GM19452 (cell line): ENCODE data around the gene SELENOK.

Source experiments
- ATAC-seq: cut with Tn5 transposase; IDR thresholded peaks from one replicate; pipeline ENCODE4 v1.9.1; 2021; ENCODE audit not compliant: unreplicated experiment

The SELENOK gene

DNA sequence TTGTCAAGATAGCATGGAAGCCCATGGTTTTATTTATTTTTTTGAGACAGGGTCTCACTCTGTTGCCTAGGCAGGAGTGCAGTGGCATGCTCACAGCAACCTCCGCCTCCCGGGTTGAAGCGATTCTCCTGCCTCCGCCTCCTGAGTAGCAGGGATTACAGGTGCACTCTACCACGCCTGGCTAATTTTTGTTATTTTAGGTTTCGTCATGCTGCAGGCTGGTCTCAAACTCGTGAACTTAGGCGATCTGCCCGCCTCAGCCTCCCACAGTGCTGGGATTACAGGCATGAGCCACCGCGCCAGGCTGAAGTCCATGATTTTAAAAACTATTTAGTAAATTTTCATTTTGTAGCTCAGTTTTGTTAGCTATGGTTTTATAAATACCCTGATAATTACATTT is 7.0 kb downstream of the SELENOK start:
- no peak for ATAC-seq

DNA sequence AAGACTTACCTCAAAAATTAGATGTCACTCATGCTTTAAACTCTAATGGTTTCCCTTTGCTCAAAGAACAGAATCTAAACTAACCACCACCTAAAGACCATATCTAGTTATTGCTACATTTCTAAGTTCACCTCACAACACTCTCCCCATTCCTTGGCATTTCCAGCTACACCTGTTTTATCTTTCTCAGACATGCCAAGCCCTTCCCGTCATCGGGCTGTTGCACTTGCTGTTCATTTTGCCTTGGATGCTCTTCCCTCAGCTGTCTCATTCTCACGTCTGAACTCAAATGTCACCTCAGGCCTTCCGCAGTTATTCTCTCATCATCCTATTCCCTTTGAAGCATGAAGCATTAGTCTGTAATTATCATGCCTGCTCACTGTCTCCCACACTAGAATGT is 8.7 kb downstream of the SELENOK start:
- no peak for ATAC-seq

DNA sequence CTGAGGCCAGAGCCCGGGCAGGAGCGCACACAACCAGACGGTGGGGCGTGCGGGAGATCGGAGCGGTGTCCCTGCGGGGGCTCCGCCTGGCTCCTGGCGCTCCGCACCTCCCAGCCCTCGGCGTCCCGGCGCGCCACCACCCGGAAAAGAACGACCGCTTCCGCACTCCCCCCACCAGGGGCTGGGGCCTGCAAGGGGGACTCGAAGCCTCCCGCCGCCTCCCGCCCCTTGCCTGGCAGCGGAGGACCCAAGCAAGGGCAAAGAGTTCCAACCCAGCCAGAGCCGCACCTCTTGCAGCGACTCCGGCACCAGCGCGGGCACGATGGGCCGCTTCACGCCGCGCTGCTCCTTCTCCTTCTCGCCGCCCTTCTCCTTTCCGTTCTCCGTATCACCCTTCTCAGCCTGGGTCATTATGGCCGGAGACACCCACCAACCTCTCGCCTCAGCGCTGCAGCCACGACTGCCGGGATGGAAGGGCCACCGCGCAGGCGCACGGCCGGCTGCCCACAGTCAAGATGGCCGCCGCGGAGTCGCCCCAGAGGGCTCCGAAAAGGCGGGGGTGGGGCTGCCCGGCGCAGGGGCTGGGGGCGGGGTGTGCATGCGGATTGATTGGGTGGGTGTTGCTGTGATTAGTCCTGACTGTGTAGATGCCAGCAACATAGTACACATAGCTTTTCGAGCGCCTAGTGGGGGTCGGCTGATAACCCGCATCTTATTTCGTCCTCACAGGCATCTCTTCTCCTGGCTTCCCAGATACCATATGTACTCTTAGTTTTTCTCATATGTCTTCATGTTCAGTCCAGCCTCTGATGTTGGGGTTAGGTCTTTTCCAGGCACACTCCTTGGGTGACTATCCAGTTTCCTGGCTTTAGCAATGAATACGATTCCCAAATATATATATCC is 9.7 kb downstream of the SELENOK start, which contains the start of gene ACTR8:
TSS of gene ACTR8 (minus strand) at position 462 of the 903 bp plus-strand sequence. CDS start at position 411, 51 bp downstream.
- ATAC-seq: peak; percentile 78

DNA sequence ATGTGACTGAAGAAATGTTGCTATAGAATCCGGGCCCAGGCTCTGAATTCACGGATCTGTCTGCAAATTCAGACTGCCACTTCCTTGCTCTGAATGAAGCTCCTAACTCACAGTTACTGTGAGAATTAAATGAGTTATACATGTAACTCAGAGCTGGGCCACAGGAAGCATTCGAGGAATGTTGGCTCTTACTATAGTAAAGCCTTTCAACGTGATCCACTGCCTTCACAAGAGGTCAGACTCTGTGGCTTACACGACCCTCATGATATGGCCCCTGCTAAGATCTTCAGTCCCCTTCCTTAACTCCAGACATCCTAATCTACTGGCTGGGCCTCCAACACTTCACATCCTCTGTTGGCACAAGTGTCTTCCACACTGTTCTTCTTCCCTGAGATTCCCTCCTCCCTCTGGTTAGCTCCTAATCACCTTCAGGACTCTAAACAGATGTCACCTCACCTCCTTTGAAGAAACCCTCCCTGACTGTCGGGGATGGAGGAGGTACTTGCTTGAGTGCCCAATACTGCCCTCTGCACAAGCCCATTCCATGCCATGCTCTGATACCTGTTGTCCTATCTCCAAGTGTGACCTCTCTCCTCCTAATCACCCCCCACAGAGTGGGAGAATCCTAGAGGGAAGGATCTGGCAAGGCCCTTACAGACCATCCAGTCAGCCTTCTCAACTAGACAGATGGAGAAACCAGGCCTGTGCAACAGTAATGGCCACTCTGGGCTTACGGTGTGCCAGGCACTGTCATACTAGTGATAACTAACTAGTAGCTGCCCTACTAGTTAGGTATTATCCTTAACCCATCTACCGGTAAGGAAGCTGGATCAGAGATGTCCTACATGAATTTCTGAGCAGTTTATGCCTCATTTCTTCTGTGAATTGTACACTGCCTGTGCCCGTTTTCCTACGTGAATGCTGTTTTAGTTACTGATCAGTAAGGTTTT is 11.0 kb downstream of the SELENOK start:
- ATAC-seq: no peak

DNA sequence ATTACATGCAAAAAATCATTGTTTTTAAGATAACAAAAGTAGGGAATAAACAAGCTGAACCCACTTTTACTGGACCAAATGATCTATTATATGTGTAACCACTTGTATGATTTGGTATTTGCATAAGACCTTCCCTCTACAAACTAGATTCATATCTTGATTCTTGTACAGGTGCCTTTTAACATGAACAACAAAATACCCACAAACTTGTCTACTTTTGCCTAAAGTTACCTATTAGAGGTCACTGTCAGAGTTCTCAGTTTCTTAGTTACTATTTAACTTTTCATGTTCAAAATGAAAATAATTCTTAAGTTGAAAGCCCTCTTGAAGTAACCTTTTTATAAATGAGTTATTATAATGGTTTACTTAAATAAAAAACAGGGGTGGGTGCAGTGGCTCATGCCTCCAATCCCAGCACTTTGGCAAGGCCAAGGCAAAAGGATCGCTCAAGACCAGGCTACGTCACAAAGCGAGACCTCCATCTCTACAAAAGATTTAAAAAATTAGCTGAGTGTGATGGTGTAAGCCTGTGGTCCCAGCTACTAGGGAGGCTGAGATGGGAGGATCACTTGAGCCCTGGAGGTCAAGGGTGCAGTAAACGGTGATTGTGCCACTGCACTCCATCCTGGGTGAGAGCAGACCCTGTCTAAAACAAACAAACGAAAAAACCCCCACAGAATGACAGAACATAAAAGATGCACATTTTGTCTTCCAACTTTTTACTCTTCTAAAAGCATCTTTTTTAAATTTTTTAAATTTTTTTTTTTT is 25.7 kb downstream of the SELENOK start:
- peak; percentile 80 for ATAC-seq

DNA sequence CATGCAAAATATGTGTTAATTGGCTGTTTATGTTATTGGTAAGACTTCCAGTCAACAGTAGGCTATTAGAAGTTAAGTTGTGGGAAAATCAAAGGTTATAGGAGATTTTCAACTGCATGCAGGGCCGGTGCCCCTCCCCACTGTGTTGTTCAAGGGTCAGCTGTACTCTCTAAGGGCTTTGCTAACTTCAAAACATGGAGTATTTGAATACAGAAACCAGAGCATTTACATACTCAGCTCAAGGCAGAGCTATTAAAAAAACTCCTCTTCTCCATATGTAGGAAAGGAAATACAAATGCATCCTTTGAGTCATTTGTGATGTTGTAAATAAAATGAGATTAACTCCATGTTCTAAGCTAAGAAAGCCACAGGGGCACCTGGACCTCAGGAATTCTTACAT is 28.5 kb downstream of the SELENOK start:
- no peak for ATAC-seq

DNA sequence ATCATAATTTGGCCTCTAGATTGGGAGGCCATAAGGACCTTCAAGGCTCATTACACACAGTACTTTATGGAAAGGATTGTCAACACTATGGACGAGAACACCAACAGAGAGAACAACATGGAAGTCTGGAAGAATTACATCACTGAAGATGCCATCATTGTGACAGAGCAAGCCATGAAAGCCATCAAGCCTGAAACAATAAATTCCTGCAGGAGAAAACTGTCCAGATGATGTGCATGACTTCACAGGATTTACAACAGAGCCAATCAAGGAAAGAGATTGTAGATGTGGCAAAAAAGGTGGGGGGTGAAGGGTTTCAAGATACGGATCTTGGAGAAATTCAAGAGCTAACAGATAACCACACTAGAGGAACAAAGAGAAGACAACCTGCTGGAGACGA is 29.4 kb downstream of the SELENOK start:
- no peak for ATAC-seq

DNA sequence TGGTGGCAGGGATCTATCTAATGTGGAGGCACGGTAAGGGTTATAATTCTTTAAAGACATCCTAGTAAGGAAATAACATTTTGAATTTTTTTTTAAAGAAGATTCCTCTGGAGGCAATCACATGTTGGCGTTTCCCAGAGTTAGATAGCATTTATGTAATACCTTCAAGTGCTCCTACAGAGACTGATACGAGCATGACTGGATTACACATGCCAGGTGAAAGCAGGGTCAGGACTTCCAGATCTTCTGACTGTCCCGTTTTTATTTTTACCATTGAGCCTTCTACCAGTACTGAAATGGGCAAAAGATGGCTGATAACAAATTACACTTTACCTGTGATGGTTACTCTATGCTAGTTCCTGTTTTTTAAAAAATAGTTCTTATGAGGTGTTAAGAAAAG is 31.5 kb downstream of the SELENOK start:
- ATAC-seq: no peak

DNA sequence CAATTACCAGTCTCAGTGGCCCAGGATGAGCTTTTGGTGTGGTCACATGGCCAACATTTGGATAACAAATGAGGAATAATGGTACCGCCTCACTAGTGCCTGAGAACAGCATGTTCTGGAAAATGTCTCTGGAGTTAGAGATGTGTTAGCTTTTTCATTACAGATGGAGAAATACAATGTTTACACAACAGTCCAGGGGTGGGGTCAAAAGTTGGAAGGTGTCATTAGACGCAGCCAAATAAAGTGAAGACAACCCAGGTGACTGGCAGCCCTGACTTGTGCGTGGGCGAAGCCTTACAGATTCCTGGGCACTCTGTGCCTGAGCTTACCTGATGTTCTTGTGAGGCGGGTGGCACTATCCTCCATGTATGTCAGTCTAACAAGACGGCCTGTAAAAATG is 32.5 kb downstream of the SELENOK start:
- no peak for ATAC-seq

DNA sequence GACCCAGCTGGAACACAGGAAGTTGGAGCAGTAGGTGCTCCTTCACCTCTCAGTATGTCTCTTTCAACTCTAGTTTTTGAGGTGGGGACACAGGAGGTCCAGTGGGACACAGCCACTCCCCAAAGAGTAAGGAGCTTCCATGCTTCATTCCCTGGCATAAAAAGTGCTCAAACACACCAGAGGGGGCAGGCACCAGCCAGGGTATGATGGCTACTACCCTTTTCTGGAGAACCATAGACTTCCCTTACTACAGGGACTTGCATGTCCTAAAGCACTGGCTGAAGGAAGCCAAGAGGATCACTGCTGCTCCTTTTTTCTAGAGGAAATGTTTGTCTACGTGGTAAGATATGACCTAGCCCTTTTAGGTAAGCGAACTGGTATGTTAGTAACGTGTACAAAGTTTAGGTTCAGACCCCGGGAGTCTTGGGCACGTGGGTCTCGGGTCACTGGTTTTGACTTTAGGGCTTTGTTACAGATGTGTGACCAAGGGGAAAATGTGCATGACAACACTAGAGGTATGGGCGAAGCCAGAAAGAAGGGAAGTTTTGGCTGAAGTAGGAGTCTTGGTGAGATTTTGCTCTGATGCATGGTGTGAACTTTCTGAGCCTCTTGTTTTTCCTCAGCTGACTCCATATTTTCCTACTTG is 33.4 kb downstream of the SELENOK start:
- no peak for ATAC-seq

DNA sequence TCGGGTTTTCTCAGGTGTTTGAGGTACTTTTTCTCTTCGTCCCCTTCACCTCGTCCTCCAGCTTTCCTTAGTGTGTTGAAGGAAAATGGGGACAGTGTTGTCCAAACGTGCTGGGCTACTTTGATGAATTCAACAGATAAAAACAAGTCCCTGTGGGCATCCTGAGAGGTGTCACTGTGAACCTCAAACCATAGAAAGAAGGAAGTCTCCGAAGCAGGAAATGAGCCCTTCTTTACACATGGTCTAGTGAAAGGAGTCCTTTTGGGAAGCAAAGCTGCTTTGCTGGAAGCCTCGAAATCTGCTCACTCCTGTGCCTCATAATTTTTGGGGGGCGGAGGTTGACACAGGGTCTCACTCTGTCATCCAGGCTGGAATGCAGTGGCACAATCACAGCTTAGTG is 34.7 kb downstream of the SELENOK start:
- no peak for ATAC-seq

DNA sequence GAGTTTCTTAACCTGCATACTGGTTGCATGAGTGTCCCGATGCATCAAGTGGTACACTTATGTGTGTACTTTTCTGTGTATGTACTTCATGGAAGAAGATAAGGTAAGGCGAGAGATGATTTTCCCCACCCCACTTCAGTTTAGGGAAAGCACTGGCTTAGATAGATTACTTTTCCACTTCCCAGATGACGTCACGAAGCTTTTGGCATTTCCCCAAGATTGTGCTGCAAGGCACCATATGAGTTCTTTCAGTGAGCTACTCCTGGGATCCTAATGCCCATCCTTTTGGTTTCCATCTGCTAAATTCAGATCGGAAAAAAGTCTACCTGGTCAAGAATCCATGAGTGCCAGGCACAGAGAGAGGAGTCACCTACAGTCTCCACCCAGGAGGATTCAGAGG is 40.8 kb downstream of the SELENOK start:
- ATAC-seq: no peak

DNA sequence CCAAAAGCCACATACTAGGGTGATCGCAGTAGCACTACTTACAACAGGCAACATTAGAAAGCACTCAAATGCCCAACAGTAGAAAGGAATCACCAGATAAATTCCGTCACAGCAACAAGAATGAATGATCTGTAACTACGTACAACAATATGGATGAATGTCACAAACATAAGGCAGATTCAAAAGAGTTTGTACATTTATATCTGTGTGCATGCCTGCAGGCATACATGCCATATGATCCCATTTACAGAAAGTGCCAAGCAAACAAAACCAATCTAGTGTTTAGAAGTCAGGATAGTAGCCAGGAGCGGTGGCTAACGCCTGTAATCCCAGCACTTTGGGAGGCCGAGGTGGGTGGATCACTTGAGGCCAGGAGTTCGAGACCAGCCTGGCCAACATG is 41.7 kb downstream of the SELENOK start:
- no peak for ATAC-seq

DNA sequence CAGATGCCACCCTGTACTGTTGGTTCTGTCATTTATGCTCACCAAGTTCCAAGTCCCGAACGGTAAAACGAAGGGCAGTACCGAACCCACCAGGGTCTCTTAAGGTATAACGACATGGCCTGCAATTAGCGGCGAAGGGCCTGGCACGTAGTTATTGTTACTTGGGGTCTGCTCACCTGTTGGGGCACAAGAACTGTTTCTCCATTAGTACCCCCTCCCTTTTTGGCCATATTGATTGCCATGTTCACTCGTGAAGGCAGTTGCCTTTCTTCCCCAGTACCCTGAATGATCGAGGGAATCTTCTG is 44.9 kb downstream of the SELENOK start:
- ATAC-seq: no peak

DNA sequence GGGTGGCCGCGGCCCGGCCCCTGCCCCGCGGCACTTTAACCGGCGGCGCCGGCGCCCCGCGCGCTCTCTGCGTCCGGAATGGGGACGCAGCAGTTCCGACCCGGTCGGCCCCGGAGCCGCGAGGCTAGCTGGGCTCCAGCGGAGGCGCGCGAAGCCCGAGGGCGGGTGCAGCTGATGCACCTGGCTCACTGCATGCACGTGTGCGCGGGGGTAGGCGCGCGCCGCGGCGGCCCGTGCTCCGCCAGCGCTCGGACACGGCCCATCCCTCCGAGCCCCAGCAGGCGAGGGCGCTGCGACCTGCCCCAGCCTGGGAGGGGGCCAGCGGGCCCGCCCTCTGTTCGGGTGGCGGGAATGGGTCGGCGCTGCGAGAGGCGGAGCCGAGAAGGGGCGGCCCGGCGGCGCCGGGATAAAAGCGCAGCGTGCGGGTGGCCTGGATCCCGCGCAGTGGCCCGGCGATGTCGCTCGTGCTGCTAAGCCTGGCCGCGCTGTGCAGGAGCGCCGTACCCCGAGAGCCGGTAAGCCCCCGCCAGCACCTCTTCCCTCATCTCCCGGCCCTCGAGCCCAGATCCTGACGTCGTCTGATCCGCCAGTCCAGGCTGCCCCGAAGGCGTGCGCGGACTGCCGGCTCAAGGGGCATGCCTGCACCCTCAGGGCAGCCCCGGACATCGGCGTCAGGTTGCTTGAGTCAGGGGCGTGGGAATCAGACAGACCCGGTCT is 45.4 kb downstream of the SELENOK start, which contains the start of the genes CHDH and IL17RB:
TSS of gene CHDH (minus strand) at position 286 of the 717 bp plus-strand sequence. CDS start 22,411 bp downstream, outside the sequence.
TSS of gene IL17RB (plus strand) at position 435 of the 717 bp plus-strand sequence. CDS start at position 456, 21 bp downstream.
- ATAC-seq: peak; percentile 48

DNA sequence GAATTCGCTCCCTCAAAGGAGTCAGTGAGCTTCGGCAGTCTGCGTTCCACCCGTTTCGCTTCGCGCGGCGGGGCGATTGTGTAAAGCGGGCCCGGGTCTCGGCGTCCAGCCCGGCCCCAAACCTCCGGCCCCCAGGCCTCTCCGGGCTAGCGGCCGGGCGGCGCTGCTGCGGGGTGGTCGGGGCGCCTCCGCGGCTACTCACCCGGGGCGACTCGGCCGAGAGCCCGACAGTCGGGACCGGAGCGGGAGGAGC is 45.9 kb downstream of the SELENOK start:
- peak; percentile 6 for ATAC-seq

DNA sequence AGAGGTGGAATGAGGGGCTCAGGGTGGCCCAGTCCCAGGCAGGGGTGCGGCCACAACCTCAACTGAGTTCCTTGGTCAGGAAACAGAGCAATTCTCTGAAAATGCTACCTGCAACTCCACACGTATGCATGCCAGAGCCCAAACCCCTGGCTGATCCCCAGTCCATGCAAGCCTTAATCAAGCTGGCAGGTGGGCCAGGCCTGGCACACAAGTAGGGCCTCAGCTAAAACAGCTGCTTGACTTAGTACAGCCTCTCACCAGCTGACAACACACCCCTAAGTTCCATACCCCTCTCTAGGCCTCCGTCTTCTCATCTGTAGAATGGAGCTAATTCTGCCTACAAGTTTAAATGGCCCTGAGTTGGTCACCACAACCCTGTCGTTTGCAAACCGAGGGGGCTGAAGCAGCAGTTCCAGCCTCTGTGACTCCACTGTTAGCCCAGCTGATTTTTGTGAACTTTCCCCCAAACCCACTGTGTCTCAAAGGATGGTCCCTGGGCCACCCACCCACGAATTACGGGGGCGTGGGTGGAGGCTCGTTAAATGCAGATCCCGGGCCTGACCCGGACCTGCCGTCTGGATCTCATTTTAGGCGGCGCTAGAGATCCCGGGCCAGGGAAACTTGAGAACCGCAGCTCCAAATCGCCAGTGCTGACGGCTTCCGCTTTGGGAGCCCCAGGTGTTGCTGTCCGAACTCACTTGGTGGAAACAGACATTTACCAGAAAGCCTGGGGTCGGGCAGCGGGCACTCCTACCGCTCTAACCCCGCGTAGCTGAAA is 46.4 kb downstream of the SELENOK start:
- ATAC-seq: peak; percentile 3

DNA sequence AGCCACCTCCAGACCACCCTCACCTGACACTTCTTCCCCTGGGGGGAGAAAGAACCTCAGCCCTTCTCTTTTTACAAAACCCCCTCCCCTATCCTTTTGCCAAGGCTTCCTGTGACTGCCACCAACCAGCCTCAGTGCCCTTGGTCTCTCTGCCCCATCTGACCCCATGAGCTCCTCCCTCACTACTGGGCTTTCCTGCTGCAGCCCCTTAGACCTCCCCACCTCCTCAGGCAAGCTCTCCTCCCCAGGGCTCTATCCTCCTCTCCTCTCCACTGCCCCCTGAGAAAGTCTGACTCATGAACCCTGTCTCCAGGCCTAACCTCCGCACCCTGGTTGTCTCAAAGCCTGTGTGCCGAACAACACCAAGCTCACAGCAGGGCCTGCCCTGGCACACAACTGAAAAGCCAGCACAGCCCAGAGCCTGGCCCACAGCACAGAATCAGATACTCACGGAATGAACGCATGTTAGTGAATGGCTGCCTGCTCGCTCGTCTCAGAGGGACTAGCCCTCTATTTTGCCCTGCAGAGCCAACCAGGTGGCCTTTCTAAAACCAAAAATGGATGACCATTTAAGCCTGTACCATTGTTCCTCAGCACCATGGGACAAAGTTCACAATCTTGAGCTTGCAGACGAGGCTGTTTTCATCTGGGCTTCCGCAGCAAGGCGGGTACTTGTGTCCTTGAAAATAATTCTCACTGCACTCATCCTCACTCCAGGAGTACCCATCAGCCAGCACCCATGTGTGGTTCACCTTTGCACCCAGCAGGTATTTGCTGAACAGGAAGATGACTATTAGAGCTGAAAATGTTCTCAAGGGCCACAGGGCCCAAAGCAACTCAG is 47.2 kb downstream of the SELENOK start:
- no peak for ATAC-seq
